HCT116 (cell line): ENCODE data around the gene RNF166. TPM values are rescaled to one million over a fixed set of nuclear protein-coding genes. Genes with fewer than 3 reads are reported as not detected.

ENCODE experiments used
- ATAC-seq: fragments of 200-7000 bp; cut with Tn5 transposase; 2 replicates; pipeline ENCODE4 v1.9.1; 2020; ENCODE audit warnings: mild to moderate bottlenecking, moderate library complexity
- BruUV-seq: library from RNA; stranded (reverse); fragments of 400-500 nt; replicated peaks from 2 replicates; lab custom pipeline; 2021; lab: Mats Ljungman, UMichigan
- CTCF ChIA-PET: fragments of 300-600 bp; sonication (Branson Sonifier 250); formaldehyde crosslinking; loops from one replicate; lab custom pipeline; 2021; ENCODE audit warnings: antibody characterized with exemption; lab: Charles Lee
- POLR2A ChIA-PET: fragments of 300-600, 350-600 bp; sonication (Branson Sonifier 250); formaldehyde crosslinking; loops from one replicate; lab custom pipeline; 2021; ENCODE audit warnings: antibody characterized with exemption; lab: Charles Lee
- RAD21 ChIA-PET, 2 experiments: fragments of 300-600 bp; sonication (Branson Sonifier 250); formaldehyde crosslinking; loops; one replicate each; lab custom pipeline; 2023; ENCODE audit warnings: low total read pairs in 2 of 2; ENCODE audit not compliant: uncharacterized antibody in 2 of 2, unreplicated experiment in 2 of 2, low non-redundant PET in 1 of 2; lab: Charles Lee
- DNase-seq: peaks from one replicate; pipeline ENCODE4 v3.0.0-alpha.2; 2010; ENCODE audit warnings: low read depth, low spot score
- H2AFZ ChIP-seq: fragments of 200-600 bp; shearing (Covaris generic), sonication (generic); 2 replicates; pipeline ENCODE4 v1.6.1; 2017; ENCODE audit warnings: low read depth, mixed run types, mixed read lengths, antibody characterized with exemption, low read length; ENCODE audit not compliant: poor library complexity, severe bottlenecking
- H3K27ac ChIP-seq: 2 replicates; pipeline ENCODE4 v1.5.1; 2012; ENCODE audit warnings: low read depth, low read length
- H3K27me3 ChIP-seq: fragments of 200-600 bp; sonication (generic); 2 replicates; pipeline ENCODE4 v1.6.1; 2016; ENCODE audit warnings: mixed run types, low read length, mixed read lengths; ENCODE audit not compliant: insufficient read depth
- H3K36me3 ChIP-seq, 2 experiments: fragments of 200-500 bp in 1 of 2; fragments of 200-600 bp in 1 of 2; sonication (Bioruptor generic) in 1 of 2; sonication (generic) in 1 of 2; 2 replicates each; pipeline versions ENCODE4 v1.5.1 to v1.6.1; 2014 to 2016; ENCODE audit warnings: low read length in 2 of 2, inconsistent platforms in 1 of 2, mixed read lengths in 1 of 2, mixed run types in 1 of 2; ENCODE audit not compliant: insufficient read depth in 2 of 2, control insufficient read depth in 1 of 2
- H3K4me1 ChIP-seq, 2 experiments: fragments of 200-600 bp in 1 of 2; sonication (generic) in 1 of 2; 2 replicates each; pipeline versions ENCODE4 v1.5.1 to v1.6.1; 2012 to 2017; ENCODE audit warnings: low read length in 2 of 2, inconsistent platforms in 1 of 2, mild to moderate bottlenecking in 1 of 2, mixed read lengths in 1 of 2, mixed run types in 1 of 2, moderate library complexity in 1 of 2; ENCODE audit not compliant: insufficient read depth in 2 of 2, control insufficient read depth in 1 of 2
- H3K4me2 ChIP-seq: fragments of 200-600 bp; sonication (generic); 2 replicates; pipeline ENCODE4 v1.6.1; 2017; ENCODE audit warnings: mixed run types, low read length, mixed read lengths
- H3K4me3 ChIP-seq, 2 experiments: fragments of 200-600 bp in 1 of 2; sonication (generic) in 1 of 2; replicated peaks in 1 of 2; 2 replicates each; pipeline ENCODE4 v1.5.1; 2011 to 2016; ENCODE audit warnings: low read length in 2 of 2, control low read depth in 1 of 2, low read depth in 1 of 2, mild to moderate bottlenecking in 1 of 2, mixed read lengths in 1 of 2, mixed run types in 1 of 2
- H3K79me2 ChIP-seq: fragments of 200-600 bp; sonication (generic); 2 replicates; pipeline ENCODE4 v1.6.1; 2017; ENCODE audit warnings: mild to moderate bottlenecking, mixed run types, low read length, moderate library complexity, mixed read lengths; ENCODE audit not compliant: insufficient read depth
- H3K9ac ChIP-seq: fragments of 200-600 bp; sonication (generic); 2 replicates; pipeline ENCODE4 v1.6.1; 2016; ENCODE audit warnings: low read length, mixed read lengths
- H3K9me2 ChIP-seq: fragments of 200-600 bp; sonication (generic), shearing (Covaris generic); 2 replicates; pipeline ENCODE4 v1.6.1; 2017; ENCODE audit warnings: mixed run types, mild to moderate bottlenecking, moderate library complexity; ENCODE audit not compliant: insufficient read depth
- H3K9me3 ChIP-seq, 2 experiments: fragments of 200-500 bp in 1 of 2; fragments of 200-600 bp in 1 of 2; sonication (Bioruptor generic) in 1 of 2; sonication (generic) in 1 of 2; 2 replicates each; pipeline ENCODE4 v1.6.1; 2014 to 2017; ENCODE audit warnings: low read length in 2 of 2, mixed read lengths in 2 of 2, inconsistent platforms in 1 of 2, low read depth in 1 of 2, mild to moderate bottlenecking in 1 of 2, mixed run types in 1 of 2, moderate library complexity in 1 of 2; ENCODE audit not compliant: control insufficient read depth in 1 of 2, insufficient read depth in 1 of 2
- H4K20me1 ChIP-seq: fragments of 200-600 bp; sonication (generic), shearing (Covaris generic); 2 replicates; pipeline ENCODE4 v1.6.1; 2017; ENCODE audit warnings: mixed run types, mild to moderate bottlenecking, moderate library complexity; ENCODE audit not compliant: insufficient read depth
- JUND ChIP-seq: IDR thresholded peaks from 2 replicates; pipeline ENCODE4 v1.6.1; 2012
- SIN3A ChIP-seq: IDR thresholded peaks from 2 replicates; pipeline ENCODE4 v1.6.1; 2012; ENCODE audit warnings: low read depth
- SP1 ChIP-seq: IDR thresholded peaks from 2 replicates; pipeline ENCODE4 v1.6.1; 2012; ENCODE audit warnings: low read depth
- TCF7L2 ChIP-seq: IDR thresholded peaks from 2 replicates; pipeline ENCODE4 v1.7.0; 2011; ENCODE audit warnings: borderline replicate concordance, inconsistent platforms; ENCODE audit not compliant: insufficient read depth, insufficient read length; ENCODE audit errors: extremely low read depth
- intact Hi-C: fragments of 100-400 bp; cut with micrococcal nuclease; formaldehyde crosslinking; loops from 2 replicates; pipeline ENCODE4 v1.10.0; 2022
- total RNA-seq: library from RNA; stranded (reverse); gene quantifications from one replicate; pipeline ENCODE4 v1.2.1, GENCODE V29; 2021; ENCODE audit not compliant: unreplicated experiment

RNF166 gene
- total RNA-seq, 1 experiment from 2014 or later = 39.4 TPM

DNA sequence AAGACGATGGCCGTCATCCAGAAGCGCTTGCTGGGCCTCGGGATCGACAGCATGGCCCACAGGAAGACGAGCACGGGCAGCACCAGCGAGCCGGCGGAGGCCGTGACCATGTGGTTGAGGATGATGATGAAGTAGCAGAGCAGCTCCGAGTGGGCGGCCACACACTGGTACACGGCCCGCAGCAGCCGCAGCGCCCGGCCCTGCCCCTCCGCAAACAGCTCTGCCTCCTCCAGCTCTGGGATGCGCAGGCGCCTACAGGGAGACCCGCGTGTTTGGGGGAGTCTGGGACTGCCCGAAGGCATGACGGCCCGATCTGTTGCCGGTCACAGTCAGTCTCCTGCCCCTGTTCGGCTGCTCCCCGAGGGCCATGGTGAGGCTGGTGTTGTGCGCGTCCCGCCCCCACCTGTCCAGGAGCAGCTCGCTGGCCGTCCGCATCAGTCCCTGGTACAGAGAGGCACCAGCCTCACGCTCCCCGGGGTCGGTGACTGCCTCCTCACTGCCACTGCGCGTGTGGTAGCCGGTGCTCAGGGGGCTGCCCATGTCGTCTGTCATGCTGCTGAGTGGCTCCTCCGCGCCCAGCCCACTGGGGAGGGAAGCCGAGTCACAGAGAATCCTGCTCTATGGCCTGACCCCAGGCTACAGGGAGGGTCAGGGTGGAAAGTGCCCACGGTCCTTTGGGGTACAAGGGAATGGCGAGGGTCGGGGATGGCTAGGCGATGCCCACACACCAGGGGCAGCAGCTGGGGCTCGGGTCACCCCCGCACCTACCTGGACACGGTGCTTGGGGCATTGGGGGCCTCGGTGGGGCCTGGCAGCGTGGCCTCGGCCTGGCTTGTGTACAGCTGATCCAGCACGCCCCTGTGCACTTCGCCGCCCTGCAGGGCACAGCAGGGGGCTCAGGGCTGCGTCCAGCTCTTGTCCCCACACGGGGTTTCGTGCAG is 15.9 kb upstream of the RNF166 start:
- RAD21 ChIA-PET = no interaction called here
- no peak overlapping the region; the same call in 1 of the 2 replicates for H3K27ac ChIP-seq
- 0 out of 2 replicates have a peak, but pooled peaks cover 3% of the 10 kb centered on the region for H4K20me1 ChIP-seq
- intact Hi-C loops = no loop called here
- POLR2A ChIA-PET = no interaction called here
- ATAC-seq (no peak), DNase-seq (no peak)
- no peaks in the 10 kb centered on the region for H3K79me2 ChIP-seq
- H3K27me3 ChIP-seq = no peaks in the 10 kb centered on the region
- no TSS peak for BruUV-seq
- H3K36me3 ChIP-seq = peaks cover 60 to 89% of the 10 kb centered on the region in 2 experiments; a peak in 3 of 4 replicates
- H3K4me3 ChIP-seq = no peak overlapping the region
- CTCF ChIA-PET = interaction anchor here (2.5 kb wide), 1 partner anchor 15 kb away, joined by 7 read pairs; no protein-coding TSS in a partner anchor
- no peaks in the 10 kb centered on the region for H3K9me3 ChIP-seq
- H3K9me2 ChIP-seq = no peaks in the 10 kb centered on the region
- no peak overlapping the region for H3K9ac ChIP-seq
- H3K4me1 ChIP-seq = no peaks in the 10 kb centered on the region
- no peak overlapping the region for H2AFZ ChIP-seq
- TF ChIP-seq SP1 (no peak), SIN3A (no peak), JUND (no peak)
- TF ChIP-seq, all 23 proteins: peak for 0
- no peak overlapping the region for H3K4me2 ChIP-seq

DNA sequence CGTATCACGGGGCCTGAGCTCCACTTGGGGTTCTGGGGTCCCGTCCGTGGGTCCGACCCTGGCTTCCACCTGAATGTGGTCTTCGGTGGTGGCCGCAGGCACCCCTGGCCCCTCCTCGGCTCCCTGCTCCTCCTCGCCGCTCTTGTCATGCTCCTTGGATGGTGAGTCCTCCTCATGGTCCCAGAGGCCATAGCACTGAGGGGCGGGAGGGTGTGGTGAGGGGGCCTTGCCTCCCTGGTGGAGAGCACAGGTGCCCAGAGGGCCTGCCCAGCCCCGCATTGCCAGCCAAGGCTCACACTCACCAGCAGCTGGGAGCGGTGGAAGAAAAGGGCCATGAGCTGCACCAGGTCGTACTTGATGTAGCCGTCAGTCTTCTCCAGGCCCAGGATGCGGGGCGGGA is 15.0 kb upstream of the RNF166 start:
- no peaks in the 10 kb centered on the region for H3K79me2 ChIP-seq
- H3K4me3 ChIP-seq = no peak overlapping the region
- POLR2A ChIA-PET = no interaction called here
- no peak for DNase-seq
- H3K4me1 ChIP-seq = no peaks in the 10 kb centered on the region
- intact Hi-C loops = no loop called here
- H3K9me3 ChIP-seq = no peaks in the 10 kb centered on the region
- CTCF ChIA-PET = interaction anchor here (2.5 kb wide), 1 partner anchor 16 kb away, joined by 7 read pairs; no protein-coding TSS in a partner anchor
- peaks cover 66 to 91% of the 10 kb centered on the region in 2 experiments; a peak in 3 of 4 replicates for H3K36me3 ChIP-seq
- H3K27me3 ChIP-seq = no peaks in the 10 kb centered on the region
- RAD21 ChIA-PET = no interaction called here
- no peak overlapping the region for H2AFZ ChIP-seq
- H3K4me2 ChIP-seq = no peak overlapping the region
- ATAC-seq = no peak
- BruUV-seq = no TSS peak
- 0 out of 2 replicates have a peak, but pooled peaks cover 3% of the 10 kb centered on the region for H4K20me1 ChIP-seq
- TF ChIP-seq TCF7L2 = no peak
- H3K9me2 ChIP-seq = no peaks in the 10 kb centered on the region
- H3K27ac ChIP-seq = no peak overlapping the region
- no peak overlapping the region for H3K9ac ChIP-seq
